ENCODE data around the gene FMC1.

The FMC1 gene

GRCh38 chr7:139365336-139365735 is 24.2 kb downstream of the FMC1 start:
- Histone ChIP-seq H3K9ac (ENCODE audit: low read depth, low read length, poor library complexity, severe bottlenecking) (peak overlapping the region; percentile 99), H3K9me3 (ENCODE audit: insufficient read depth, low read depth, low read length) (no peaks in the 10 kb centered on the region), H3K79me2 (ENCODE audit: insufficient read depth, low read length) (peaks cover 100% of the 10 kb centered on the region), H3K4me3 (ENCODE audit: low read length, poor library complexity, severe bottlenecking) (peak overlapping the region; percentile 79), H3K4me2 (ENCODE audit: low read depth, low read length, poor library complexity, severe bottlenecking) (peak overlapping the region; percentile 98), H3K36me3 (ENCODE audit: insufficient read depth, low read length) (peaks cover 34% of the 10 kb centered on the region; the same call in 1 of the 2 replicates), H2AFZ (ENCODE audit: low read length) (no peak overlapping the region), H3F3A (ENCODE audit: low read depth) (no peaks in the 10 kb centered on the region), H3K9me2 (replicated peaks; ENCODE audit: low read depth, low read length) (no peaks in the 10 kb centered on the region), H4K20me1 (ENCODE audit: insufficient read depth, low read length, poor library complexity, severe bottlenecking) (peaks cover 97% of the 10 kb centered on the region), H3K27me3 (ENCODE audit: insufficient read depth, low read length, poor library complexity, severe bottlenecking) (no peaks in the 10 kb centered on the region), H3K4me1 (ENCODE audit: insufficient read depth, low read length, poor library complexity, severe bottlenecking) (peaks cover 48% of the 10 kb centered on the region)
- TF ChIP-seq EZH2phosphoT487 (IDR thresholded peaks at IDR 0.05; ENCODE audit: borderline replicate concordance) (no peak), CTCF (conservative IDR thresholded peaks at IDR 0.05; ENCODE audit: low read length) (no peak)

- Histone ChIP-seq H3K4me2 (ENCODE audit: low read depth, low read length, poor library complexity, severe bottlenecking) (peak overlapping the region; percentile 98), H3K9me3 (ENCODE audit: insufficient read depth, low read depth, low read length) (no peaks in the 10 kb centered on the region), H3K9me2 (replicated peaks; ENCODE audit: low read depth, low read length) (no peaks in the 10 kb centered on the region), H4K20me1 (ENCODE audit: insufficient read depth, low read length, poor library complexity, severe bottlenecking) (peaks cover 98% of the 10 kb centered on the region), H3K36me3 (ENCODE audit: insufficient read depth, low read length) (peaks cover 40% of the 10 kb centered on the region; the same call in 1 of the 2 replicates), H3K79me2 (ENCODE audit: insufficient read depth, low read length) (peaks cover 100% of the 10 kb centered on the region), H3K4me1 (ENCODE audit: insufficient read depth, low read length, poor library complexity, severe bottlenecking) (peaks cover 50% of the 10 kb centered on the region), H3K9ac (ENCODE audit: low read depth, low read length, poor library complexity, severe bottlenecking) (no peak overlapping the region), H2AFZ (ENCODE audit: low read length) (no peak overlapping the region), H3F3A (ENCODE audit: low read depth) (no peaks in the 10 kb centered on the region), H3K27me3 (ENCODE audit: insufficient read depth, low read length, poor library complexity, severe bottlenecking) (no peaks in the 10 kb centered on the region), H3K4me3 (ENCODE audit: low read length, poor library complexity, severe bottlenecking) (peak overlapping the region; percentile 79)
- TF ChIP-seq CTCF (conservative IDR thresholded peaks at IDR 0.05; ENCODE audit: low read length), result no peak
- no peak for TF ChIP-seq EZH2phosphoT487 (IDR thresholded peaks at IDR 0.05; ENCODE audit: borderline replicate concordance)
These were observed 25.3 kb downstream of the FMC1 start for GRCh38 chr7:139366400-139366799.

GRCh38 chr7:139367438-139368155 is 26.5 kb downstream of the FMC1 start:
- Histone ChIP-seq H3F3A (ENCODE audit: low read depth) (no peaks in the 10 kb centered on the region), H3K36me3 (ENCODE audit: insufficient read depth, low read length) (peaks cover 40% of the 10 kb centered on the region; the same call in 1 of the 2 replicates), H3K4me1 (ENCODE audit: insufficient read depth, low read length, poor library complexity, severe bottlenecking) (peaks cover 51% of the 10 kb centered on the region), H3K4me2 (ENCODE audit: low read depth, low read length, poor library complexity, severe bottlenecking) (peak overlapping the region; percentile 54), H2AFZ (ENCODE audit: low read length) (no peak overlapping the region), H4K20me1 (ENCODE audit: insufficient read depth, low read length, poor library complexity, severe bottlenecking) (peaks cover 98% of the 10 kb centered on the region), H3K79me2 (ENCODE audit: insufficient read depth, low read length) (peaks cover 100% of the 10 kb centered on the region), H3K9me3 (ENCODE audit: insufficient read depth, low read depth, low read length) (no peaks in the 10 kb centered on the region), H3K27me3 (ENCODE audit: insufficient read depth, low read length, poor library complexity, severe bottlenecking) (no peaks in the 10 kb centered on the region), H3K4me3 (ENCODE audit: low read length, poor library complexity, severe bottlenecking) (peak overlapping the region; percentile 17), H3K9ac (ENCODE audit: low read depth, low read length, poor library complexity, severe bottlenecking) (no peak overlapping the region), H3K9me2 (replicated peaks; ENCODE audit: low read depth, low read length) (no peaks in the 10 kb centered on the region)
- TF ChIP-seq CTCF (conservative IDR thresholded peaks at IDR 0.05; ENCODE audit: low read length) (no peak), EZH2phosphoT487 (IDR thresholded peaks at IDR 0.05; ENCODE audit: borderline replicate concordance) (no peak)
